ENCODE measurements around the gene PDCD1. TPM values are rescaled to one million over a fixed set of nuclear protein-coding genes. Genes with fewer than 3 reads are reported as not detected.

The PDCD1 gene
- total and polyA plus RNA-seq, 2 donors from 2014 or later = 0.49 to 1.6 TPM

DNA sequence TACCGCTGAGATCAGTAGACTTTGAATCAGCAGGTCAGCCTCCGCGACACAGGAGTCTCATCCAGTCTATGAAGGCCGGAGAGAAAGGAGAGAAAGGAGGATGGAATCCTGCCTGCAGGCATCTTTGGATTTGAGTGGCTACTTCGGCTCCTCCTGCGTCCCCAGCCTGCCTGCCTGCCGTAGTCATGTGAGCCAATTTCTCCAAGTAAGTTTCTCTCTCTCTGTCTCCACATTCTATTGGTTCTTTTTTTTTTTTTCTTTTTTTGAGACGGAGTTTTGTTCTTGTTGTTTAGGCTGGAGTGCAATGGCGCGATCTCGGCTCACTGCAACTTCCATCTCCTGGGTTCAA, 16.7 kb downstream of the PDCD1 start:
- Histone ChIP-seq H3K4me3 (ENCODE audit: low read length in 3 of 3) (no peak overlapping the region), H3K27me3 (ENCODE audit: control insufficient read depth, insufficient read depth, low read length) (no peaks in the 10 kb centered on the region), H3K9ac (ENCODE audit: low read length in 3 of 3) (no peak overlapping the region), H3K4me1 (ENCODE audit: control insufficient read depth in 2 of 3, insufficient read depth in 2 of 3, low read depth in 1 of 3, low read length in 3 of 3) (peaks cover 0 to 8% (median 0%) of the 10 kb centered on the region in 3 donors), H3K27ac (ENCODE audit: low read depth in 2 of 2, low read length in 2 of 2) (no peak overlapping the region), H3K36me3 (ENCODE audit: control insufficient read depth in 2 of 3, insufficient read depth in 3 of 3, low read length in 3 of 3) (no peaks in the 10 kb centered on the region), H3K9me3 (ENCODE audit: control insufficient read depth in 2 of 3, insufficient read depth in 1 of 3, low read length in 3 of 3) (no peaks in the 10 kb centered on the region)
- no peak for DNase-seq
- TF ChIP-seq CTCF (IDR thresholded peaks at IDR 0.05; ENCODE audit: borderline replicate concordance, extremely low read depth, insufficient read depth) = no peak
- no peak for FAIRE-seq
- intact Hi-C loops (cut with DNase I) = no loop called here

GRCh38 chr2:241841181-241842066, 17.3 kb downstream of the PDCD1 start:
- TF ChIP-seq CTCF (IDR thresholded peaks at IDR 0.05; ENCODE audit: borderline replicate concordance, extremely low read depth, insufficient read depth) = no peak
- Histone ChIP-seq H3K27me3 (ENCODE audit: control insufficient read depth, insufficient read depth, low read length) (no peaks in the 10 kb centered on the region), H3K9ac (ENCODE audit: low read length in 3 of 3) (no peak overlapping the region), H3K27ac (ENCODE audit: low read depth in 2 of 2, low read length in 2 of 2) (no peak overlapping the region), H3K36me3 (ENCODE audit: control insufficient read depth in 2 of 3, insufficient read depth in 3 of 3, low read length in 3 of 3) (no peaks in the 10 kb centered on the region), H3K4me3 (ENCODE audit: low read length in 3 of 3) (no peak overlapping the region), H3K4me1 (ENCODE audit: control insufficient read depth in 2 of 3, insufficient read depth in 2 of 3, low read depth in 1 of 3, low read length in 3 of 3) (peaks cover 0 to 8% (median 0%) of the 10 kb centered on the region in 3 donors), H3K9me3 (ENCODE audit: control insufficient read depth in 2 of 3, insufficient read depth in 1 of 3, low read length in 3 of 3) (no peaks in the 10 kb centered on the region)
- FAIRE-seq = no peak
- DNase-seq = no peak
- intact Hi-C loops (cut with DNase I) = no loop called here

DNA sequence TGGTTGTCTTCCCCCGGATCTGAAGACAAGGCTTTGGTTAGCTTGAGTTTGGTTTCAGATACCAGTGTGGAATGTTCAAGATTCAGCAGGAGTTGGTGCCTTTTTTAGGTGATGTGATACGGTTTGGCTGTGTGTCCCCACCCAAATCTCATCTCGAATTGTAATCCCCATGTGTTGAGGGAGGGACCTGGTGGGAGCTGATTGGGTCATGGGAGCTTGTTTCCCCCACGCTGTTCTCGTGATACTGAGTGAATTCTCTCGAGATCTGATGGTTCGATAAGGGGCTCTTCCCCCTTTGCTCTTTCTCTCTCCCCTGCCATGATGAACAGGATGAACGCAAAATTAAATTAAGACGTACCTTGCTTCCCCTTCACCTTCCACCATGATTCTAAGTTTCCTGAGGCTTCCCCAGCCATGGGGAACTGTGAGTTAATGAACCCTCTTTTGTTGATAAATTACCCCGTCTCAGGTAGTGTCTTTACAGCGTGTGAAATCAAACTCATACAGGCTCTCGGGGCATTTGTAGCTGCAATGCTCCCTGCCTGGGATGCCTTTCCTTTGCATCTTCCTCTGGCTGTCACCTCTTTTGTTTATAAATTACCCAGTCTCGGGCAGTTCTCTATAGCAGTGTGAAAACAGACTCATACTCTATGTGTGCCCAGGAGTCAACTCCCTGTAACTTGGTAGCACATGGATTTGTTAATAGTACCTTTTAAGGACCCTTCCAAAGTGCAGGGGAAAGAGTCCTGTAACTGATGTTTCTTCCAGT, 21.3 kb downstream of the PDCD1 start:
- no peak for FAIRE-seq
- no peak for DNase-seq
- Histone ChIP-seq H3K9ac (ENCODE audit: low read length in 3 of 3) (no peak overlapping the region), H3K27ac (ENCODE audit: low read depth in 2 of 2, low read length in 2 of 2) (no peak overlapping the region), H3K36me3 (ENCODE audit: control insufficient read depth in 2 of 3, insufficient read depth in 3 of 3, low read length in 3 of 3) (no peaks in the 10 kb centered on the region), H3K9me3 (ENCODE audit: control insufficient read depth in 2 of 3, insufficient read depth in 1 of 3, low read length in 3 of 3) (no peaks in the 10 kb centered on the region), H3K27me3 (ENCODE audit: control insufficient read depth, insufficient read depth, low read length) (no peaks in the 10 kb centered on the region), H3K4me1 (ENCODE audit: control insufficient read depth in 2 of 3, insufficient read depth in 2 of 3, low read depth in 1 of 3, low read length in 3 of 3) (no peaks in the 10 kb centered on the region), H3K4me3 (ENCODE audit: low read length in 3 of 3) (no peak overlapping the region)
- no peak for TF ChIP-seq CTCF (IDR thresholded peaks at IDR 0.05; ENCODE audit: borderline replicate concordance, extremely low read depth, insufficient read depth)
- intact Hi-C loops (cut with DNase I) = no loop called here

All from kidney (tissue), 14 donors.